ENCODE results near the gene AGAP1.
"Not testable (repeated sequence)": the region's sequence is repeated elsewhere in the genome, so short reads cannot be mapped to it uniquely, and the experiment has no call there.

The AGAP1 gene

GRCh38 chr2:236121546-236121945, 627.7 kb downstream of the AGAP1 start:
- Mint-ChIP-seq H3K4me3 (no peak overlapping the region), H3K27ac (no peak overlapping the region), H3K9me3 (no peaks in the 10 kb centered on the region), H3K27me3 (peaks cover 44% of the 10 kb centered on the region), H3K4me1 (no peaks in the 10 kb centered on the region)
- ATAC-seq, result no peak
- no peak for DNase-seq

- H3K4me3 Mint-ChIP-seq, result no peak overlapping the region
- no peak overlapping the region for H3K27ac Mint-ChIP-seq
- peaks cover 37% of the 10 kb centered on the region for H3K27me3 Mint-ChIP-seq
- no peak for DNase-seq
- no peaks in the 10 kb centered on the region for H3K9me3 Mint-ChIP-seq
- ATAC-seq, result no peak
- H3K4me1 Mint-ChIP-seq, result no peaks in the 10 kb centered on the region
Observed at GRCh38 chr2:236122236-236122635, 628.4 kb downstream of the AGAP1 start.

- H3K4me1 Mint-ChIP-seq, result no peaks in the 10 kb centered on the region
- DNase-seq (no peak), ATAC-seq (no peak)
- peaks cover 25% of the 10 kb centered on the region for H3K27me3 Mint-ChIP-seq
- no peaks in the 10 kb centered on the region for H3K9me3 Mint-ChIP-seq
- no peak overlapping the region for H3K27ac Mint-ChIP-seq
- no peak overlapping the region for H3K4me3 Mint-ChIP-seq
Observed at GRCh38 chr2:236123716-236124115, 629.9 kb downstream of the AGAP1 start.

- no peak for DNase-seq
- Mint-ChIP-seq H3K4me1 (no peaks in the 10 kb centered on the region), H3K27ac (no peak overlapping the region), H3K4me3 (no peak overlapping the region), H3K9me3 (no peaks in the 10 kb centered on the region), H3K27me3 (peaks cover 19% of the 10 kb centered on the region)
- no peak for ATAC-seq
Observed at GRCh38 chr2:236124182-236124893, 630.5 kb downstream of the AGAP1 start.

GRCh38 chr2:236125541-236125940, 631.7 kb downstream of the AGAP1 start:
- Mint-ChIP-seq H3K4me3 (no peak overlapping the region), H3K27ac (no peak overlapping the region), H3K9me3 (no peaks in the 10 kb centered on the region), H3K4me1 (no peaks in the 10 kb centered on the region), H3K27me3 (peaks cover 14% of the 10 kb centered on the region)
- DNase-seq, result no peak
- ATAC-seq, result no peak

GRCh38 chr2:236127010-236127409, 633.2 kb downstream of the AGAP1 start:
- no peak for ATAC-seq
- H3K27ac Mint-ChIP-seq, result no peak overlapping the region
- H3K27me3 Mint-ChIP-seq, result peaks cover 4% of the 10 kb centered on the region
- H3K9me3 Mint-ChIP-seq, result no peaks in the 10 kb centered on the region
- no peaks in the 10 kb centered on the region for H3K4me1 Mint-ChIP-seq
- no peak for DNase-seq
- no peak overlapping the region for H3K4me3 Mint-ChIP-seq

- Mint-ChIP-seq H3K9me3 (no peaks in the 10 kb centered on the region), H3K27me3 (no peaks in the 10 kb centered on the region), H3K4me1 (no peaks in the 10 kb centered on the region), H3K27ac (no peak overlapping the region), H3K4me3 (no peak overlapping the region)
- ATAC-seq (no peak), DNase-seq (no peak)
Observed at GRCh38 chr2:236128321-236128720, 634.5 kb downstream of the AGAP1 start.

GRCh38 chr2:236129935-236130334, 636.1 kb downstream of the AGAP1 start:
- H3K9me3 Mint-ChIP-seq, result no peaks in the 10 kb centered on the region
- no peak overlapping the region for H3K4me3 Mint-ChIP-seq
- H3K27ac Mint-ChIP-seq, result no peak overlapping the region
- ATAC-seq, result no peak
- no peaks in the 10 kb centered on the region for H3K4me1 Mint-ChIP-seq
- H3K27me3 Mint-ChIP-seq, result no peaks in the 10 kb centered on the region
- no peak for DNase-seq

GRCh38 chr2:236130349-236130998, 636.6 kb downstream of the AGAP1 start:
- Mint-ChIP-seq H3K4me1 (no peaks in the 10 kb centered on the region), H3K27ac (no peak overlapping the region), H3K27me3 (no peaks in the 10 kb centered on the region), H3K4me3 (no peak overlapping the region), H3K9me3 (no peaks in the 10 kb centered on the region)
- no peak for ATAC-seq
- no peak for DNase-seq

- peaks cover 5% of the 10 kb centered on the region for H3K27me3 Mint-ChIP-seq
- H3K27ac Mint-ChIP-seq, result no peak overlapping the region
- no peak for ATAC-seq
- H3K4me3 Mint-ChIP-seq, result no peak overlapping the region
- no peak for DNase-seq
- H3K9me3 Mint-ChIP-seq, result no peaks in the 10 kb centered on the region
- H3K4me1 Mint-ChIP-seq, result no peaks in the 10 kb centered on the region
Observed at GRCh38 chr2:236131073-236131692, 637.3 kb downstream of the AGAP1 start.

GRCh38 chr2:236133410-236134012, 639.7 kb downstream of the AGAP1 start:
- ATAC-seq (no peak), DNase-seq (no peak)
- Mint-ChIP-seq H3K9me3 (no peaks in the 10 kb centered on the region), H3K4me3 (no peak overlapping the region), H3K27ac (no peak overlapping the region), H3K27me3 (peaks cover 6% of the 10 kb centered on the region), H3K4me1 (no peaks in the 10 kb centered on the region)

- Mint-ChIP-seq H3K27me3 (peaks cover 16% of the 10 kb centered on the region), H3K9me3 (no peaks in the 10 kb centered on the region), H3K27ac (no peak overlapping the region), H3K4me3 (no peak overlapping the region), H3K4me1 (no peaks in the 10 kb centered on the region)
- ATAC-seq, result no peak
- DNase-seq, result no peak
Observed at GRCh38 chr2:236136538-236136937, 642.7 kb downstream of the AGAP1 start.

GRCh38 chr2:236137066-236137465, 643.2 kb downstream of the AGAP1 start:
- Mint-ChIP-seq H3K27ac (no peak overlapping the region), H3K9me3 (no peaks in the 10 kb centered on the region), H3K4me1 (no peaks in the 10 kb centered on the region), H3K27me3 (peaks cover 21% of the 10 kb centered on the region), H3K4me3 (no peak overlapping the region)
- ATAC-seq (no peak), DNase-seq (no peak)

- not testable (repeated sequence) for H3K4me3 Mint-ChIP-seq, H3K27ac Mint-ChIP-seq, ATAC-seq, H3K9me3 Mint-ChIP-seq, H3K4me1 Mint-ChIP-seq, DNase-seq
- H3K27me3 Mint-ChIP-seq, result peaks cover 41% of the 10 kb centered on the region
Observed at GRCh38 chr2:236141616-236142015, 647.8 kb downstream of the AGAP1 start.

- H3K4me1 Mint-ChIP-seq, result no peaks in the 10 kb centered on the region
- H3K4me3 Mint-ChIP-seq, result no peak overlapping the region
- H3K9me3 Mint-ChIP-seq, result no peaks in the 10 kb centered on the region
- ATAC-seq (no peak), DNase-seq (no peak)
- no peak overlapping the region for H3K27ac Mint-ChIP-seq
- peaks cover 41% of the 10 kb centered on the region for H3K27me3 Mint-ChIP-seq
Observed at GRCh38 chr2:236143811-236144210, 650.0 kb downstream of the AGAP1 start.

- no peak for ATAC-seq
- no peaks in the 10 kb centered on the region for H3K4me1 Mint-ChIP-seq
- H3K27me3 Mint-ChIP-seq, result peaks cover 32% of the 10 kb centered on the region
- H3K4me3 Mint-ChIP-seq, result no peak overlapping the region
- no peaks in the 10 kb centered on the region for H3K9me3 Mint-ChIP-seq
- DNase-seq, result no peak
- H3K27ac Mint-ChIP-seq, result no peak overlapping the region
Observed at GRCh38 chr2:236146436-236146835, 652.6 kb downstream of the AGAP1 start.
